Stomach (tissue), 4 donors: Measurements from ENCODE around the gene ADNP2.

Source experiments
- POLR2A ChIP-seq, 4 donors: fragments of 450-650 bp; IDR thresholded peaks; one replicate each; pipeline ENCODE4 v1.6.1; 2016; ENCODE audit warnings: antibody characterized with exemption in 4 of 4, control low read depth in 2 of 4, mild to moderate bottlenecking in 1 of 4, moderate library complexity in 1 of 4
- POLR2AphosphoS5 ChIP-seq, 3 donors: sonication (generic); formaldehyde crosslinking; IDR thresholded peaks; one replicate each; pipeline ENCODE4 v1.6.1; 2016; ENCODE audit warnings: antibody characterized with exemption in 3 of 3
- TF ChIP-seq, protein P1 (sequence below), 7 experiments: fragments of 450-650 bp in 4 of 7; fragments of 200-600 bp in 3 of 7; sonication (generic) in 3 of 7; IDR thresholded peaks; one replicate each; pipeline ENCODE4 v1.5.1; 2016 to 2019; ENCODE audit warnings: antibody characterized with exemption in 7 of 7, control low read depth in 2 of 7, mild to moderate bottlenecking in 1 of 7

DNA sequence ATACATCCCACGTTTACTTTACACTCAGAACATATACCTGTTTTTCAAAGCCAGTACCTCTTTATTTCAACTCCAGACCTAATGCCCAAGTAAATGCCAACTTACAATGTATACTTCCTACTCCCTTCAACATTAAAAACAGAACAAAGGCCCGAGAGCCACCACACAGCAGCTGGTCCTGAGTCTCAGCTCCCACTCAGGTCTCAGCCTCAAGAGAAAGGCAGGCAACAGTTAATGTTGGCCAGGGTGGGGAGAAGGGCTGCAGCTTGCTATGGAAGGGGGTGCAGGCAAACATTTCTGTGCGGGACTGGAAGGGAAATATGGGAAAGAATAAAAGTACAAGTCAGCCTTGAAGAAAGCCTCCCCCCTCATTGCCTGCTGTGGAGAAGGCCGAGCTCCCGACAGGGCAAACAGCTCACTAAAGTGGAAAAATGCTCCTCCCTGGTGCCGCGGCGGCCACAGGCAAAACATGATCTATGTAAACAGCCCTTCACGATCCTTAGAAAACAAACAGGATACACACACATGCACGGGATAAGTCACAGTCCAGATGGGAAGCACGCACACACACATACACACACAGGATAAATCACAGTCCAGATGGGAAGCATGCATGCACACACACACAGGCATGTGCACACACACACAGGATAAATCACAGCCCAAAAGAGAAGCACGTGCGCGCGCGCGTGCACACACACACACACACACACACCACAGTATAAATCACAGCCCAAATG lies 67.4 kb downstream of the ADNP2 start:
- TF ChIP-seq POLR2AphosphoS5 (IDR thresholded peaks at IDR 0.05) (no peak), POLR2A (IDR thresholded peaks at IDR 0.05) (no peak)
- TF ChIP-seq, protein P1, sequence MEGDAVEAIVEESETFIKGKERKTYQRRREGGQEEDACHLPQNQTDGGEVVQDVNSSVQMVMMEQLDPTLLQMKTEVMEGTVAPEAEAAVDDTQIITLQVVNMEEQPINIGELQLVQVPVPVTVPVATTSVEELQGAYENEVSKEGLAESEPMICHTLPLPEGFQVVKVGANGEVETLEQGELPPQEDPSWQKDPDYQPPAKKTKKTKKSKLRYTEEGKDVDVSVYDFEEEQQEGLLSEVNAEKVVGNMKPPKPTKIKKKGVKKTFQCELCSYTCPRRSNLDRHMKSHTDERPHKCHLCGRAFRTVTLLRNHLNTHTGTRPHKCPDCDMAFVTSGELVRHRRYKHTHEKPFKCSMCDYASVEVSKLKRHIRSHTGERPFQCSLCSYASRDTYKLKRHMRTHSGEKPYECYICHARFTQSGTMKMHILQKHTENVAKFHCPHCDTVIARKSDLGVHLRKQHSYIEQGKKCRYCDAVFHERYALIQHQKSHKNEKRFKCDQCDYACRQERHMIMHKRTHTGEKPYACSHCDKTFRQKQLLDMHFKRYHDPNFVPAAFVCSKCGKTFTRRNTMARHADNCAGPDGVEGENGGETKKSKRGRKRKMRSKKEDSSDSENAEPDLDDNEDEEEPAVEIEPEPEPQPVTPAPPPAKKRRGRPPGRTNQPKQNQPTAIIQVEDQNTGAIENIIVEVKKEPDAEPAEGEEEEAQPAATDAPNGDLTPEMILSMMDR (IDR thresholded peaks at IDR 0.05): no peak
